IMR-90 (cell line): ENCODE measurements around the gene PCGF3. TPM values are rescaled to one million over a fixed set of nuclear protein-coding genes. Genes with fewer than 3 reads are reported as not detected.

Experiments used
- ATAC-seq: fragments of 200-7000 bp; cut with Tn5 transposase; 2 replicates; pipeline ENCODE4 v1.9.1; 2020; ENCODE audit warnings: low read depth, mild to moderate bottlenecking, moderate library complexity
- BruUV-seq: library from RNA; stranded (reverse); fragments of 400-500 nt; replicated peaks from 2 replicates; lab custom pipeline; 2021; lab: Mats Ljungman, UMichigan
- CTCF ChIA-PET: fragments of 300-600 bp; formaldehyde crosslinking; extraction: SDS; loops from one replicate; lab custom pipeline; 2021; ENCODE audit warnings: antibody characterized with exemption; lab: Yijun Ruan, JAX
- POLR2A ChIA-PET: fragments of 300-600 bp; sonication (Branson Sonifier 250); formaldehyde crosslinking; loops from one replicate; lab custom pipeline; 2022; ENCODE audit warnings: antibody characterized with exemption; ENCODE audit not compliant: unreplicated experiment; lab: Charles Lee
- DNase-seq: peaks from one replicate; pipeline ENCODE4 v3.0.0; 2013
- H2AFZ ChIP-seq: replicated peaks from 2 replicates; pipeline ENCODE3; 2013; ENCODE audit warnings: low read length, mild to moderate bottlenecking; ENCODE audit not compliant: poor library complexity
- H2AK5ac ChIP-seq: 2 replicates; pipeline ENCODE4 v1.6.1; 2013; ENCODE audit warnings: low read depth, low read length, inconsistent platforms
- H2AK9ac ChIP-seq: replicated peaks from 2 replicates; pipeline ENCODE3; 2013; ENCODE audit warnings: mild to moderate bottlenecking, low read depth, low read length, moderate library complexity; ENCODE audit not compliant: poor library complexity
- H2BK120ac ChIP-seq: 2 replicates; pipeline ENCODE4 v1.6.1; 2013; ENCODE audit warnings: low read depth, low read length, inconsistent platforms
- H2BK15ac ChIP-seq: 3 replicates; pipeline ENCODE4 v1.6.1; 2013; ENCODE audit warnings: low read depth, low read length, inconsistent platforms
- H2BK20ac ChIP-seq: 2 replicates; pipeline ENCODE4 v1.6.1; 2013; ENCODE audit warnings: low read depth, mild to moderate bottlenecking, inconsistent platforms, low read length, moderate library complexity
- H2BK5ac ChIP-seq: 2 replicates; pipeline ENCODE4 v1.6.1; 2013; ENCODE audit warnings: mild to moderate bottlenecking, low read depth, low read length, inconsistent platforms; ENCODE audit not compliant: poor library complexity, severe bottlenecking
- H3K14ac ChIP-seq: replicated peaks from 2 replicates; pipeline ENCODE4 v1.6.1; 2013; ENCODE audit warnings: low read depth, low read length, inconsistent platforms
- H3K18ac ChIP-seq: 2 replicates; pipeline ENCODE4 v1.6.1; 2013; ENCODE audit warnings: low read depth, low read length, control low read depth
- H3K23ac ChIP-seq: 2 replicates; pipeline ENCODE4 v1.6.1; 2013; ENCODE audit warnings: low read depth, low read length, inconsistent platforms
- H3K27ac ChIP-seq: 2 replicates; pipeline ENCODE4 v1.5.1; 2013; ENCODE audit warnings: mild to moderate bottlenecking, control low read depth, low read length; ENCODE audit not compliant: insufficient read depth
- H3K27me3 ChIP-seq: 2 replicates; pipeline ENCODE4 v1.6.1; 2013; ENCODE audit warnings: low read length; ENCODE audit not compliant: control insufficient read depth, insufficient read depth
- H3K36me3 ChIP-seq: 2 replicates; pipeline ENCODE4 v1.6.1; 2013; ENCODE audit warnings: low read length, mixed read lengths; ENCODE audit not compliant: control insufficient read depth, insufficient read depth
- H3K4ac ChIP-seq: 2 replicates; pipeline ENCODE4 v1.6.1; 2013; ENCODE audit warnings: low read depth, low read length, inconsistent platforms
- H3K4me1 ChIP-seq: 2 replicates; pipeline ENCODE4 v1.6.1; 2013; ENCODE audit warnings: low read length, mixed read lengths; ENCODE audit not compliant: control insufficient read depth, insufficient read depth
- H3K4me2 ChIP-seq: 2 replicates; pipeline ENCODE4 v1.6.1; 2013; ENCODE audit warnings: low read depth, mild to moderate bottlenecking, control low read depth, low read length, moderate library complexity
- H3K4me3 ChIP-seq: 2 replicates; pipeline ENCODE4 v1.5.1; 2013; ENCODE audit warnings: low read depth, mild to moderate bottlenecking, control low read depth, low read length, moderate library complexity; ENCODE audit not compliant: insufficient read depth
- H3K56ac ChIP-seq: 2 replicates; pipeline ENCODE4 v1.6.1; 2013; ENCODE audit warnings: low read length, inconsistent platforms; ENCODE audit not compliant: insufficient read depth; ENCODE audit errors: extremely low read depth
- H3K79me1 ChIP-seq, 2 experiments: 2 replicates each; pipeline ENCODE4 v1.6.1; 2013; ENCODE audit warnings: low read length in 2 of 2, inconsistent platforms in 1 of 2, low read depth in 1 of 2
- H3K9ac ChIP-seq: 2 replicates; pipeline ENCODE4 v1.6.1; 2013; ENCODE audit warnings: low read depth, low read length, control low read depth
- H3K9me1 ChIP-seq: 2 replicates; pipeline ENCODE4 v1.6.1; 2013; ENCODE audit warnings: low read length, inconsistent platforms; ENCODE audit not compliant: insufficient read depth
- H3K9me3 ChIP-seq: 2 replicates; pipeline ENCODE4 v1.6.1; 2013; ENCODE audit warnings: low read length; ENCODE audit not compliant: control insufficient read depth, insufficient read depth
- H4K20me1 ChIP-seq: 2 replicates; pipeline ENCODE4 v1.6.1; 2013; ENCODE audit warnings: low read length, inconsistent platforms; ENCODE audit not compliant: insufficient read depth
- H4K5ac ChIP-seq: 2 replicates; pipeline ENCODE4 v1.6.1; 2013; ENCODE audit warnings: mild to moderate bottlenecking, low read depth, low read length, control low read depth
- H4K8ac ChIP-seq, 2 experiments: 2 replicates each; pipeline ENCODE4 v1.6.1; 2013; ENCODE audit warnings: low read depth in 2 of 2, low read length in 2 of 2, control low read depth in 1 of 2, inconsistent platforms in 1 of 2
- H4K91ac ChIP-seq: 2 replicates; pipeline ENCODE4 v1.6.1; 2013; ENCODE audit warnings: low read depth, low read length, inconsistent platforms; ENCODE audit not compliant: insufficient read depth
- BHLHE40 ChIP-seq: fragments of 150-350 bp; IDR thresholded peaks from 2 replicates; pipeline ENCODE4 v1.6.1; 2016; ENCODE audit warnings: mild to moderate bottlenecking, low read depth, low read length
- CEBPB ChIP-seq: IDR thresholded peaks from 2 replicates; pipeline ENCODE4 v1.6.1; 2012; ENCODE audit warnings: low read depth, low read length, improper control_type of control experiment
- CHD1 ChIP-seq: IDR thresholded peaks from 2 replicates; pipeline ENCODE4 v1.6.1; 2012; ENCODE audit warnings: low read depth, low read length, improper control_type of control experiment
- CTCF ChIP-seq: conservative IDR thresholded peaks from 2 replicates; pipeline ENCODE4 v1.5.1; 2012; ENCODE audit warnings: mild to moderate bottlenecking, low read depth, low read length, improper control_type of control experiment
- ELK1 ChIP-seq: fragments of 150-350 bp; IDR thresholded peaks from 2 replicates; pipeline ENCODE4 v1.6.1; 2016; ENCODE audit warnings: low read depth, mild to moderate bottlenecking, low read length, moderate library complexity, borderline replicate concordance
- FOS ChIP-seq: fragments of 150-350 bp; IDR thresholded peaks from 2 replicates; pipeline ENCODE4 v1.6.1; 2016; ENCODE audit warnings: low read depth, low read length
- MAFK ChIP-seq: IDR thresholded peaks from 2 replicates; pipeline ENCODE4 v1.6.1; 2012; ENCODE audit warnings: low read depth, low read length, improper control_type of control experiment
- MAZ ChIP-seq: IDR thresholded peaks from 2 replicates; pipeline ENCODE4 v1.6.1; 2012; ENCODE audit warnings: low read depth, mild to moderate bottlenecking, low read length, improper control_type of control experiment, moderate library complexity, borderline replicate concordance
- MXI1 ChIP-seq: IDR thresholded peaks from 2 replicates; pipeline ENCODE4 v1.6.1; 2012; ENCODE audit warnings: low read depth, mild to moderate bottlenecking, low read length, moderate library complexity, borderline replicate concordance
- NFE2L2 ChIP-seq: fragments of 150-350 bp; IDR thresholded peaks from 2 replicates; pipeline ENCODE4 v1.6.1; 2016; ENCODE audit warnings: low read depth, mild to moderate bottlenecking, low read length
- POLR2A ChIP-seq: IDR thresholded peaks from 2 replicates; pipeline ENCODE4 v1.6.1; 2012; ENCODE audit warnings: mild to moderate bottlenecking, low read depth, low read length
- RAD21 ChIP-seq: IDR thresholded peaks from 2 replicates; pipeline ENCODE4 v1.6.1; 2012; ENCODE audit warnings: low read length, improper control_type of control experiment
- RCOR1 ChIP-seq: IDR thresholded peaks from 2 replicates; pipeline ENCODE4 v1.6.1; 2012; ENCODE audit warnings: mild to moderate bottlenecking, low read length, improper control_type of control experiment; ENCODE audit not compliant: insufficient replicate concordance
- RFX5 ChIP-seq: IDR thresholded peaks from 2 replicates; pipeline ENCODE4 v1.8.0; 2012; ENCODE audit warnings: low read depth, mild to moderate bottlenecking, low read length, moderate library complexity
- SMC3 ChIP-seq: fragments of 150-350 bp; IDR thresholded peaks from 2 replicates; pipeline ENCODE4 v1.6.1; 2016; ENCODE audit warnings: low read depth, mild to moderate bottlenecking, antibody characterized with exemption, low read length, moderate library complexity
- USF2 ChIP-seq: fragments of 150-350 bp; IDR thresholded peaks from 2 replicates; pipeline ENCODE4 v1.6.1; 2017; ENCODE audit warnings: mild to moderate bottlenecking, antibody characterized with exemption, low read length, low read depth
- WGBS, 2 experiments: methylation state at CpG; one replicate each; pipeline versions ENCODE4 v1.1.5 to v1.1.7; 2013; ENCODE audit warnings: missing lambda C conversion rate in 2 of 2; ENCODE audit not compliant: insufficient read length in 1 of 2; ENCODE audit errors: extremely low coverage in 2 of 2; 5-methylcytosine and 5-hydroxymethylcytosine counted together
- dilution Hi-C: fragments of 300-500 bp; cut with HindIII; formaldehyde crosslinking; loops from one replicate; pipeline ENCODE4 v1.14.3; 2018; ENCODE audit warnings: low sequenced_read_pairs; ENCODE audit not compliant: unreplicated experiment
- in situ Hi-C: fragments of 300-500 bp; cut with MboI; formaldehyde crosslinking; loops from 3 replicates; pipeline ENCODE4 v1.14.3; 2019; ENCODE audit warnings: low sequenced_read_pairs, inconsistent platforms, mixed read lengths
- intact Hi-C: fragments of 100-400 bp; cut with micrococcal nuclease; formaldehyde crosslinking; loops from 2 replicates; pipeline ENCODE4 v1.10.0; 2022
- polyA plus RNA-seq, 3 experiments: library from polyadenylated mRNA; depleted of rRNA; stranded (reverse); fragments of >200 nt; gene quantifications; 2 replicates each; pipeline ENCODE4 v1.2.3, GENCODE V29; 2012; ENCODE audit warnings: low replicate concordance in 1 of 3
- total RNA-seq: library from RNA; depleted of rRNA; stranded (reverse); fragments of >200 nt; gene quantifications from 2 replicates; pipeline ENCODE4 v1.2.3, GENCODE V29; 2012

PCGF3 gene
- total and polyA plus RNA-seq, 2 of the 4 experiments (the other 2 are of a cell fraction), result 40.0 to 55.3 TPM

GRCh38 chr4:704198-704891 lies 1.3 kb upstream of the PCGF3 start:
- Histone ChIP-seq H3K14ac (no peak overlapping the region), H2AFZ (no peak overlapping the region), H3K4ac (no peak overlapping the region), H3K27ac (no peak overlapping the region), H3K36me3 (no peaks in the 10 kb centered on the region; the same call in 1 of the 2 replicates), H4K8ac (no peak overlapping the region), H3K79me1 (peaks cover 9 to 24% of the 10 kb centered on the region in 2 experiments; a peak in 3 of 4 replicates), H3K23ac (no peak overlapping the region), H3K9me1 (peaks cover 13% of the 10 kb centered on the region), H4K20me1 (peaks cover 20% of the 10 kb centered on the region), H2AK5ac (no peak overlapping the region), H2BK120ac (no peak overlapping the region), H2BK15ac (no peak overlapping the region), H3K9ac (no peak overlapping the region), H2BK20ac (no peak overlapping the region), H4K5ac (no peak overlapping the region), H4K91ac (no peak overlapping the region), H3K56ac (no peak overlapping the region), H2BK5ac (no peak overlapping the region), H3K27me3 (peaks cover 6% of the 10 kb centered on the region; the same call in 1 of the 2 replicates), H3K4me1 (peaks cover 18% of the 10 kb centered on the region; the same call in 1 of the 2 replicates), H3K9me3 (no peaks in the 10 kb centered on the region), H2AK9ac (no peak overlapping the region), H3K4me2 (no peak overlapping the region), H3K18ac (no peak overlapping the region), H3K4me3 (no peak overlapping the region)
- TF ChIP-seq POLR2A (no peak), MAZ (no peak), FOS (no peak), MAFK (no peak), CEBPB (no peak), SMC3 (no peak), ELK1 (no peak), RCOR1 (no peak), USF2 (no peak), CTCF (no peak), BHLHE40 (no peak), NFE2L2 (no peak), CHD1 (no peak), RFX5 (no peak), RAD21 (no peak), MXI1 (no peak)
- CTCF ChIA-PET, result no interaction called here
- DNase-seq, result no peak
- dilution Hi-C loops (no loop called here), intact Hi-C loops (no loop called here), in situ Hi-C loops (no loop called here)
- POLR2A ChIA-PET, result no interaction called here
- no peak for ATAC-seq
- BruUV-seq, result no TSS peak
- WGBS, 2 experiments, result 79% methylated on average over 10 of the region's 46 CpGs; no CpG with 5 or more reads in 1 of the 2 experiments
